Stimulated activated CD4-positive, alpha-beta T cell treated with anti-CD3 and anti-CD28 coated beads, Interleukin-15, amount 100 ng/mL, for 48 hours (primary cell): Measurements from ENCODE around the gene TNFSF9.

Experiments
- DNase-seq, 2 donors: peaks; one replicate each; pipeline ENCODE4 v3.0.0-alpha.2; 2020; ENCODE audit warnings: low read depth in 2 of 2

The TNFSF9 gene

GRCh38 chr19:6530386-6531162 lies at the start of gene TNFSF9:
TSS of gene TNFSF9 (plus strand) at chr19:6531026. CDS start at chr19:6531037, 11 bp downstream.
- peak; percentile 63 to 74 for DNase-seq

GRCh38 chr19:6481541-6482342 lies 49.1 kb upstream of the TNFSF9 start, which contains the start of gene DENND1C:
TSS of gene DENND1C (minus strand) at chr19:6481787. CDS start at chr19:6481695, 92 bp downstream.
- DNase-seq, result peak in 1 of 2 donors; percentile 56

GRCh38 chr19:6482343-6482686 lies 48.5 kb upstream of the TNFSF9 start:
- DNase-seq, result no peak

- no peak for DNase-seq
Observed at GRCh38 chr19:6483235-6483634, 47.6 kb upstream of the TNFSF9 start.

GRCh38 chr19:6484230-6484629 lies 46.6 kb upstream of the TNFSF9 start:
- no peak for DNase-seq

GRCh38 chr19:6484831-6485230 lies 46.0 kb upstream of the TNFSF9 start:
- no peak for DNase-seq

GRCh38 chr19:6489278-6490061 lies 41.4 kb upstream of the TNFSF9 start:
- no peak for DNase-seq

- no peak for DNase-seq
Observed at GRCh38 chr19:6490134-6490533, 40.7 kb upstream of the TNFSF9 start.

GRCh38 chr19:6491802-6492592 lies 38.8 kb upstream of the TNFSF9 start:
- no peak for DNase-seq

- DNase-seq, result no peak
Observed at GRCh38 chr19:6494438-6495036, 36.3 kb upstream of the TNFSF9 start.

- DNase-seq, result no peak
Observed at GRCh38 chr19:6495947-6496346, 34.9 kb upstream of the TNFSF9 start.

GRCh38 chr19:6498294-6499036 lies 32.4 kb upstream of the TNFSF9 start:
- DNase-seq, result no peak

- DNase-seq, result no peak
Observed at GRCh38 chr19:6499052-6499790, 31.6 kb upstream of the TNFSF9 start.

GRCh38 chr19:6500837-6501739 lies 29.7 kb upstream of the TNFSF9 start:
- no peak for DNase-seq

- DNase-seq, result no peak
Observed at GRCh38 chr19:6501740-6502648, 28.8 kb upstream of the TNFSF9 start, which contains the start of gene TUBB4A. TSS of gene TUBB4A (minus strand) at chr19:6502309. CDS start at chr19:6502212, 97 bp downstream.

GRCh38 chr19:6503407-6504201 lies 27.2 kb upstream of the TNFSF9 start:
- DNase-seq, result no peak
